HCT116 (cell line): ENCODE data around the gene SLC3A2. TPM values are rescaled to one million over a fixed set of nuclear protein-coding genes. Genes with fewer than 3 reads are reported as not detected.
A peak's percentile ranks its signal among the peaks of the same experiment; 100 is the strongest.

ENCODE experiments used
- ATAC-seq: fragments of 200-7000 bp; cut with Tn5 transposase; 2 replicates; pipeline ENCODE4 v1.9.1; 2020; ENCODE audit warnings: mild to moderate bottlenecking, moderate library complexity
- BruUV-seq: library from RNA; stranded (reverse); fragments of 400-500 nt; replicated peaks from 2 replicates; lab custom pipeline; 2021; lab: Mats Ljungman, UMichigan
- CTCF ChIA-PET: fragments of 300-600 bp; sonication (Branson Sonifier 250); formaldehyde crosslinking; loops from one replicate; lab custom pipeline; 2021; ENCODE audit warnings: antibody characterized with exemption; lab: Charles Lee
- POLR2A ChIA-PET: fragments of 300-600, 350-600 bp; sonication (Branson Sonifier 250); formaldehyde crosslinking; loops from one replicate; lab custom pipeline; 2021; ENCODE audit warnings: antibody characterized with exemption; lab: Charles Lee
- RAD21 ChIA-PET, 2 experiments: fragments of 300-600 bp; sonication (Branson Sonifier 250); formaldehyde crosslinking; loops; one replicate each; lab custom pipeline; 2023; ENCODE audit warnings: low total read pairs in 2 of 2; ENCODE audit not compliant: uncharacterized antibody in 2 of 2, unreplicated experiment in 2 of 2, low non-redundant PET in 1 of 2; lab: Charles Lee
- DNase-seq: peaks from one replicate; pipeline ENCODE4 v3.0.0-alpha.2; 2010; ENCODE audit warnings: low read depth, low spot score
- H2AFZ ChIP-seq: fragments of 200-600 bp; shearing (Covaris generic), sonication (generic); 2 replicates; pipeline ENCODE4 v1.6.1; 2017; ENCODE audit warnings: low read depth, mixed run types, mixed read lengths, antibody characterized with exemption, low read length; ENCODE audit not compliant: poor library complexity, severe bottlenecking
- H3K27ac ChIP-seq: 2 replicates; pipeline ENCODE4 v1.5.1; 2012; ENCODE audit warnings: low read depth, low read length
- H3K27me3 ChIP-seq: fragments of 200-600 bp; sonication (generic); 2 replicates; pipeline ENCODE4 v1.6.1; 2016; ENCODE audit warnings: mixed run types, low read length, mixed read lengths; ENCODE audit not compliant: insufficient read depth
- H3K36me3 ChIP-seq, 2 experiments: fragments of 200-500 bp in 1 of 2; fragments of 200-600 bp in 1 of 2; sonication (Bioruptor generic) in 1 of 2; sonication (generic) in 1 of 2; 2 replicates each; pipeline versions ENCODE4 v1.5.1 to v1.6.1; 2014 to 2016; ENCODE audit warnings: low read length in 2 of 2, inconsistent platforms in 1 of 2, mixed read lengths in 1 of 2, mixed run types in 1 of 2; ENCODE audit not compliant: insufficient read depth in 2 of 2, control insufficient read depth in 1 of 2
- H3K4me1 ChIP-seq, 2 experiments: fragments of 200-600 bp in 1 of 2; sonication (generic) in 1 of 2; 2 replicates each; pipeline versions ENCODE4 v1.5.1 to v1.6.1; 2012 to 2017; ENCODE audit warnings: low read length in 2 of 2, inconsistent platforms in 1 of 2, mild to moderate bottlenecking in 1 of 2, mixed read lengths in 1 of 2, mixed run types in 1 of 2, moderate library complexity in 1 of 2; ENCODE audit not compliant: insufficient read depth in 2 of 2, control insufficient read depth in 1 of 2
- H3K4me2 ChIP-seq: fragments of 200-600 bp; sonication (generic); 2 replicates; pipeline ENCODE4 v1.6.1; 2017; ENCODE audit warnings: mixed run types, low read length, mixed read lengths
- H3K4me3 ChIP-seq, 2 experiments: fragments of 200-600 bp in 1 of 2; sonication (generic) in 1 of 2; replicated peaks in 1 of 2; 2 replicates each; pipeline ENCODE4 v1.5.1; 2011 to 2016; ENCODE audit warnings: low read length in 2 of 2, control low read depth in 1 of 2, low read depth in 1 of 2, mild to moderate bottlenecking in 1 of 2, mixed read lengths in 1 of 2, mixed run types in 1 of 2
- H3K79me2 ChIP-seq: fragments of 200-600 bp; sonication (generic); 2 replicates; pipeline ENCODE4 v1.6.1; 2017; ENCODE audit warnings: mild to moderate bottlenecking, mixed run types, low read length, moderate library complexity, mixed read lengths; ENCODE audit not compliant: insufficient read depth
- H3K9ac ChIP-seq: fragments of 200-600 bp; sonication (generic); 2 replicates; pipeline ENCODE4 v1.6.1; 2016; ENCODE audit warnings: low read length, mixed read lengths
- H3K9me2 ChIP-seq: fragments of 200-600 bp; sonication (generic), shearing (Covaris generic); 2 replicates; pipeline ENCODE4 v1.6.1; 2017; ENCODE audit warnings: mixed run types, mild to moderate bottlenecking, moderate library complexity; ENCODE audit not compliant: insufficient read depth
- H3K9me3 ChIP-seq, 2 experiments: fragments of 200-500 bp in 1 of 2; fragments of 200-600 bp in 1 of 2; sonication (Bioruptor generic) in 1 of 2; sonication (generic) in 1 of 2; 2 replicates each; pipeline ENCODE4 v1.6.1; 2014 to 2017; ENCODE audit warnings: low read length in 2 of 2, mixed read lengths in 2 of 2, inconsistent platforms in 1 of 2, low read depth in 1 of 2, mild to moderate bottlenecking in 1 of 2, mixed run types in 1 of 2, moderate library complexity in 1 of 2; ENCODE audit not compliant: control insufficient read depth in 1 of 2, insufficient read depth in 1 of 2
- H4K20me1 ChIP-seq: fragments of 200-600 bp; sonication (generic), shearing (Covaris generic); 2 replicates; pipeline ENCODE4 v1.6.1; 2017; ENCODE audit warnings: mixed run types, mild to moderate bottlenecking, moderate library complexity; ENCODE audit not compliant: insufficient read depth
- ATF3 ChIP-seq: IDR thresholded peaks from 2 replicates; pipeline ENCODE4 v1.6.1; 2012
- CBX3 ChIP-seq: IDR thresholded peaks from 2 replicates; pipeline ENCODE4 v1.6.1; 2012; ENCODE audit warnings: low read depth
- CTCF ChIP-seq, 3 experiments: fragments of 200-600 bp in 1 of 3; sonication (generic) in 1 of 3; IDR thresholded peaks in 2 of 3; conservative IDR thresholded peaks in 1 of 3; 2 replicates each; pipeline ENCODE4 v1.5.1; 2012 to 2017; ENCODE audit warnings: low read depth in 2 of 3, low read length in 2 of 3, antibody characterized with exemption in 1 of 3, borderline replicate concordance in 1 of 3, control low read depth in 1 of 3, mild to moderate bottlenecking in 1 of 3, mixed read lengths in 1 of 3, mixed run types in 1 of 3, moderate library complexity in 1 of 3; ENCODE audit not compliant: insufficient read depth in 1 of 3
- ELF1 ChIP-seq: IDR thresholded peaks from 2 replicates; pipeline ENCODE4 v1.6.1; 2012; ENCODE audit warnings: low read depth, borderline replicate concordance
- FOSL1 ChIP-seq: IDR thresholded peaks from 2 replicates; pipeline ENCODE4 v1.6.1; 2012; ENCODE audit warnings: low read depth
- MAX ChIP-seq: IDR thresholded peaks from 2 replicates; pipeline ENCODE4 v1.6.1; 2012
- RAD21 ChIP-seq: IDR thresholded peaks from 2 replicates; pipeline ENCODE4 v1.6.1; 2012; ENCODE audit warnings: low read depth, mild to moderate bottlenecking
- REST ChIP-seq: IDR thresholded peaks from 2 replicates; pipeline ENCODE4 v1.6.1; 2012; ENCODE audit warnings: low read depth
- TCF7L2 ChIP-seq: IDR thresholded peaks from 2 replicates; pipeline ENCODE4 v1.7.0; 2011; ENCODE audit warnings: borderline replicate concordance, inconsistent platforms; ENCODE audit not compliant: insufficient read depth, insufficient read length; ENCODE audit errors: extremely low read depth
- intact Hi-C: fragments of 100-400 bp; cut with micrococcal nuclease; formaldehyde crosslinking; loops from 2 replicates; pipeline ENCODE4 v1.10.0; 2022
- total RNA-seq: library from RNA; stranded (reverse); gene quantifications from one replicate; pipeline ENCODE4 v1.2.1, GENCODE V29; 2021; ENCODE audit not compliant: unreplicated experiment

The SLC3A2 gene
- total RNA-seq, 1 experiment from 2014 or later: 418 TPM

- H3K4me2 ChIP-seq: no peak overlapping the region
- ChIA-PET POLR2A (interaction anchor here (0.8 to 4.9 kb wide), 6 partner anchors 7 to 196 kb away, joined by 3 to 49 read pairs (median 6); partner anchors contain the start of genes C11orf98, STX5, TEX54 and WDR74), CTCF (interaction anchor here (1.2 to 1.6 kb wide), 4 partner anchors 12 to 133 kb away, joined by 4 to 8 read pairs (median 6); partner anchors contain the start of genes HNRNPUL2 and TTC9C)
These were observed 19.7 kb upstream of the SLC3A2 start for GRCh38 chr11:62860835-62861563.

More at GRCh38 chr11:62860835-62861563, 19.7 kb upstream of the SLC3A2 start:
- Histone ChIP-seq H3K9me2 (no peaks in the 10 kb centered on the region), H2AFZ (no peak overlapping the region), H4K20me1 (peaks cover 5% of the 10 kb centered on the region; the same call in 1 of the 2 replicates), H3K9me3 (no peaks in the 10 kb centered on the region), H3K36me3 (peaks cover 0 to 19% of the 10 kb centered on the region in 2 experiments; a peak in 2 of 4 replicates), H3K27ac (peak overlapping the region; percentile 44; the same call in 1 of the 2 replicates), H3K4me3 (no peak overlapping the region), H3K79me2 (peaks cover 98% of the 10 kb centered on the region)
- RAD21 ChIA-PET: interaction anchor here in 1 of 2 experiments (0.7 kb wide), 1 partner anchor 165 kb away, joined by 5 read pairs; no protein-coding TSS in a partner anchor
- intact Hi-C loops: no loop called here
- no peak for TF ChIP-seq FOSL1
- TF ChIP-seq REST: no peak
- no peak for TF ChIP-seq RAD21
- TF ChIP-seq ATF3: no peak
- no peak for TF ChIP-seq CTCF (IDR thresholded peaks at IDR 0.05 in 2 of 3, conservative IDR thresholded peaks at IDR 0.05 in 1 of 3; ENCODE audit: borderline replicate concordance in 1 of 3, insufficient read depth in 1 of 3, low read depth in 2 of 3, low read length in 2 of 3)
- no peak for TF ChIP-seq CBX3
- no peak for TF ChIP-seq ELF1
- TF ChIP-seq TCF7L2: no peak
- no peak for TF ChIP-seq MAX
- TF ChIP-seq, all 23 proteins: peak for 0
- no TSS peak for BruUV-seq
- no peaks in the 10 kb centered on the region for H3K27me3 ChIP-seq
- H3K4me1 ChIP-seq: peaks cover 25 to 38% of the 10 kb centered on the region in 2 experiments
- no peak for DNase-seq
- no peak for ATAC-seq
- no peak overlapping the region for H3K9ac ChIP-seq
